ENCODE data around the gene ARL16.

ARL16 gene

DNA sequence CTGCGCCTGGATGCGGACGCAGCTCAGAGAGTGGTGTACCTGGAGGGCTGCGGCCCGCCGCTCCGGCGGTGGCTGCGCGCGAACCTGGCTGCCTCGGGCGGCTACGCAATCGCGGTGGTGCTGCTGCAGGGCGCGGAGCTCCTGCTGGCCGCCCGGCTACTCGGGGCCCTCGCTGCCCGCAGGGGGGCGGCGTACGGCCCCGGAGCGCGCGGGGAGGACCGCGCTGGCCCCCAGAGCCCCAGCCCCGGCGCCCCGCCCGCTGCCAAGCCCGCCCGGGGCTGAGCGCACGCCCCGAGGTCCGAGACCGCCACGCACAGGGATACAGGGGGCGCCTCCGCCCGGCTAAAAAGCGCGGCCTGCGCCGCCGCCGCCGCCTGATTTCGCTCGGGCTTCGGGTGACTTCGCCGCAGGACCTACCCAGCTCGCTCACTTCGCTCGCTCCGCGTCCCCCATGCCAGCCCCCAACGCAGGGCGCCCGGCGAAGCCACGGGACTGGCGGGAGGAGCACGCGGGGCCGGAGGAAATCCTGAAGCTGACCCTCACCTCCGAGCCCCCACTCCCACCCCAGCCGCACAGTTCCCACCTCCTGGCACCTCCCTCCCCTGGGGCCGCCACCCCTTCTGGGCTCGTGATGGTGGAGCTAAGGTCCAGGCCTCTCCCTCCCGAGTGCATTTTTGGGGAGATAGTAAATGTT is 35.4 kb downstream of the ARL16 start:
- TF ChIP-seq CTCF (IDR thresholded peaks at IDR 0.05; ENCODE audit: low read length, missing control alignments) = no peak

GRCh38 chr17:81647640-81648012 is 36.0 kb downstream of the ARL16 start:
- no peak for TF ChIP-seq CTCF (IDR thresholded peaks at IDR 0.05; ENCODE audit: low read length, missing control alignments)
- H3K4me3 ChIP-seq (replicated peaks; ENCODE audit: low read depth, low read length) = no peak overlapping the region
- no peak for DNase-seq (ENCODE audit: low read depth)

More for the DNA sequence above, 35.4 kb downstream of the ARL16 start:
- H3K4me3 ChIP-seq (replicated peaks; ENCODE audit: low read depth, low read length) = no peak overlapping the region
- DNase-seq (ENCODE audit: low read depth) = no peak

DNA sequence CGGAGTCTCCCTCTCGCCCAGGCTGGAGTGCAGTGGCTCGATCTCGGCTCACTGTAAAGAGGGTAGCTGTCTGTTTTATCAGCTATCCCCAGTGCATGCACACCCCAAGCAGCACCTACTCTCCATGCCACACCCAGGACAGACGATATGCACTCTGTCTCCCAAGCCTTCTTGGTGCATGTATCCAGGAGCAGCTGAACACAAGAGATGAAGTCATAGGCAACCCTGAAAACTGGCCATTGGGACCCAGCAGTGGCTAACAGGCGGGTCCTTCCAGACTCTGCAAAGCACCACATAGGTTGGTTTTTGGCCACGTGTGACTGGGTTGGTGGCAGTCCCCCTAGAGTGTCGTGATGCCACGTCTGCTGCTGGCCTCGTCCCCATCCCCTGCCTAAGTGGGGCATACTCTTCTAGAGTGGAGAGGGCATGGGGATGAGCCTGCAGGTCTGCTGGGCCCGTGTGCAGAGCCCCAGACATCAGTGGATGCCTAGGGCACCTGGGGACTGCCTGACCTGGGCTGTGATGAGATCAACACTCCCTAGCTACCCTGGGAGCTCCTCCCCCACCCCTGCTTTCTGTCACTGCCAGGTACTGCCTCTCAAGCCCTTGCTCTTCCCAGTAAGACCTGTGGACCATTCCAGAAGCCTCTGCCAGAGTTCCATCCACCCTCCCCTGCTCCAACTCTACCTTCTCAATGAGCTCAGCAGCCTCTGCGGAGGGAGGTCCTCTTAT is 36.6 kb downstream of the ARL16 start:
- no peak overlapping the region for H3K4me3 ChIP-seq (replicated peaks; ENCODE audit: low read depth, low read length)
- no peak for DNase-seq (ENCODE audit: low read depth)
- TF ChIP-seq CTCF (IDR thresholded peaks at IDR 0.05; ENCODE audit: low read length, missing control alignments) = no peak

GRCh38 chr17:81644976-81645952 is 38.3 kb downstream of the ARL16 start:
- no peak overlapping the region for H3K4me3 ChIP-seq (replicated peaks; ENCODE audit: low read depth, low read length)
- no peak for TF ChIP-seq CTCF (IDR thresholded peaks at IDR 0.05; ENCODE audit: low read length, missing control alignments)
- DNase-seq (ENCODE audit: low read depth) = no peak

- H3K4me3 ChIP-seq (replicated peaks; ENCODE audit: low read depth, low read length) = no peak overlapping the region
- no peak for TF ChIP-seq CTCF (IDR thresholded peaks at IDR 0.05; ENCODE audit: low read length, missing control alignments)
- no peak for DNase-seq (ENCODE audit: low read depth)
Measured at GRCh38 chr17:81644496-81644895, 39.1 kb downstream of the ARL16 start.

DNA sequence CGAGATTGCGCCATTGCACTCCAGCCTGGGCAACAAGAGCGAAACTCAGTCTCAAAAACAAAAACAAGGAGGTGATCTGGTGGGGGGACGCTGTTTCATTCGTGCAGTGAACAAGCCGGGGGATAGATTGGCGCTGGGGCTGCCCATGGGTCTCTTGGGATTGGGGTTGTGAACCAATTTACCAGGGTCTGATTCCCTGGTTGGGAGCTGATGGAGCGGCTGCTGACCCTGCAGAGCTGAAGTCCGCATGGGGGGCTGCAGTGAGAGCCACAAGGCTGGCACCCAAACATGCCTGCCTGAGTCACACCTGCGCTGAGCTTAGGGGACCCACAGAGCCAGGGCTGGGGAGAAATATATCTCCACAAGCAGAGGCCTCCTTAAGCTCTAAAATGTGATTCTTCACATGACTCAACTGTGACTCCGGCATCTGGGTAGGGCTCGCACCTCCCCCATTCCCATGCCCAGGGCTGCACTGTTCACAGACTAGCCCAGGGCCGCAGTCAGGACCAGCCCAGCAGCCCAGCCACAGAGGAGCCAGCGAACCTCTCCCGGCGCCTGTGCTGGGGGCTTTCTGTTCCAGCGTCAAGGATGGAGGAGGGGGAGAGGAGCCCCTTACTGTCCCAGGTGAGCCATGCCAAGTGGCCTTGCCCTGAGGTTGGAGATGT is 41.6 kb downstream of the ARL16 start:
- no peak overlapping the region for H3K4me3 ChIP-seq (replicated peaks; ENCODE audit: low read depth, low read length)
- no peak for TF ChIP-seq CTCF (IDR thresholded peaks at IDR 0.05; ENCODE audit: low read length, missing control alignments)
- DNase-seq (ENCODE audit: low read depth) = peak; percentile 23

Measured in fibroblast of pulmonary artery (primary cell).